Measurements from ENCODE around the gene KLHL40.

The KLHL40 gene

DNA sequence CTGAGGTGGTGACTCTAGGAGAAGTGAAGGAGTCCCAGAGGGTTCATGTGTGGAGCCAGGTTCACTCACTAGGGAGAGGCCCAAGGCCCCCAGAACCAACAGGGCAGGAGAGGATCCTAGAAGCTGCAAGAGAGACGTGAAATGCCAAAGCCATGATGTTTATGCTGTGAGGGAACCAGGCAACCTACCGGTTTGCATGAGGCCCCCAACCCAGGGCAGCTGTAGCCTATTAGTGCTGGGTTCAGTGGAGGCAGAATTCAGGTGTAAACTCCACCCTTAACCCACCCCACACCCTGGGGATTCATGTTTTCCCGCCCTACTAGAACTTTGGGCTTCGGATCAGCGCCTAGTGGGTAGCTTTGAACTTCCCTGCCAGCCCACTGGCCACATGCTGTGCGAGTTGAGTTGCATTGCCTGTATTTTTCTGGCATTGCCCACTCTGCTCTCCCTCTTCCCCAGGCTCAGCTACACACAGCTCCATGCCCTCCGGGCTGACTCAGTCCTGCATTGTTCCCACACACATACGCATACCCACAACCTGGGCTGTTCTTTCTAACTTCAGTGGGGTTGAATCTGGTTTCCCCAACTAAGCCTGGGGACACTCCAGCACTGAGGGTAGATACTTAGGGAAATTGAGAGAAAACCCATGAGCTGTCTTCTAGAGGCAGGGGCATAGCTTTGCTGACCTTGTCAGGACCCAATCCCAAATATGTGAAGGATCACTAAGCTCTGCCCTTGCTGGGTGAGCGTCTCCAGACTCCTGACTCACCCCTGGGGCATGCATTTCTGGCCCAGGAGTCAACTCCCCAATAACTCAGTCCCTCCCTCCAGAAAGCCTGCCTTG lies 33.9 kb upstream of the KLHL40 start:
- H3K9me2 ChIP-seq (replicated peaks; ENCODE audit: insufficient read depth, low read length), result no peaks in the 10 kb centered on the region
- no peak overlapping the region for H3K4me2 ChIP-seq (ENCODE audit: low read depth, low read length)
- H4K20me1 ChIP-seq (ENCODE audit: insufficient read depth, low read length), result no peaks in the 10 kb centered on the region
- H3K9me3 ChIP-seq (replicated peaks; ENCODE audit: insufficient read depth, low read length), result no peaks in the 10 kb centered on the region
- no peak overlapping the region for H3K9ac ChIP-seq (ENCODE audit: low read length)
- no peaks in the 10 kb centered on the region for H3K27me3 ChIP-seq (replicated peaks; ENCODE audit: insufficient read depth, low read length)
- DNase-seq, result no peak
- TF ChIP-seq CTCF (IDR thresholded peaks at IDR 0.05; ENCODE audit: low read length) (no peak), EZH2 (optimal IDR thresholded peaks at IDR 0.05; ENCODE audit: low read depth, low read length) (no peak), EZH2phosphoT487 (IDR thresholded peaks at IDR 0.05; ENCODE audit: low read length) (no peak)
- H3K36me3 ChIP-seq (replicated peaks; ENCODE audit: insufficient read depth, low read length), result no peaks in the 10 kb centered on the region
- H3K27ac ChIP-seq (ENCODE audit: low read length), result no peak overlapping the region
- no peaks in the 10 kb centered on the region for H3K79me2 ChIP-seq (ENCODE audit: low read length)
- H3K4me3 ChIP-seq (ENCODE audit: low read length), result no peak overlapping the region
- H2AFZ ChIP-seq (ENCODE audit: low read length), result no peak overlapping the region
- H3F3A ChIP-seq (ENCODE audit: insufficient read depth, low read length), result no peaks in the 10 kb centered on the region
- H3K4me1 ChIP-seq (ENCODE audit: low read length), result no peaks in the 10 kb centered on the region

- Histone ChIP-seq H3K4me3 (ENCODE audit: low read length) (no peak overlapping the region), H2AFZ (ENCODE audit: low read length) (no peak overlapping the region)
- TF ChIP-seq CTCF (IDR thresholded peaks at IDR 0.05; ENCODE audit: low read length) (no peak), EZH2 (optimal IDR thresholded peaks at IDR 0.05; ENCODE audit: low read depth, low read length) (no peak), EZH2phosphoT487 (IDR thresholded peaks at IDR 0.05; ENCODE audit: low read length) (no peak)
Observed at GRCh38 chr3:42652251-42652610, 33.1 kb upstream of the KLHL40 start.

DNA sequence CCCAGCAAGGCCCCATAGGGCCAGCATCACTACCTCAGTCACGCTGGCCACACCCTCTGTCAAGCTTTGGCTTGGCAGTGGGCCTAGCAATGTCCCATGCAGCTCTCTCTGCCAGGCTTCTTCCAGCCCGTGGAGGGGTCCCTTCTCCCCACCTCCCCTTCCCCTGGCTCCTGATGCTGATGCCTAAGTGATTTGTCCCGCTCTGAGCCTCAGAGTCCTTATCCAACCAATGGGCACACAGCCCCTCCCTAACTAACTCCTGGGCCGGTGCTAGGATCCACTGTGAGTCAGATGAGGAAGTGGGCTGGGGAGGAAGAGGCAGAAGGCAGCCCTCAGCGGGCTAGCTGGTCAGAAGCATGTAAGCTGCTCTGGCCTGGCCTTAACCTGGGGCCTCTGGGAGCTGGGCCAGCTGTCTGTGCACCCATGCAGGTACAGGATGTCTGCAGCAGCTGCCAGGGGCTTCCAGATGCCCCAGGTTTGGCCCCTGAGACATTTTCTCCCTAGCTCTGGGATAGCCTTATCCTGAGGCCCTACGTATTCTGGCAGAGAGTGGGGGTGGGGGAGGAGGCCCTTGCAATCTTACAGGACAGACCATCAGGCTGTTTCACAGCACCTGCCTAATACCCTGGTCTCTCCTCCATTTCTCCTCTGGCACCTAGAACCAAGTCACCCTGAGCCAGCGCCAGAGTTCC lies 32.6 kb upstream of the KLHL40 start:
- TF ChIP-seq EZH2 (optimal IDR thresholded peaks at IDR 0.05; ENCODE audit: low read depth, low read length) (no peak), CTCF (IDR thresholded peaks at IDR 0.05; ENCODE audit: low read length) (no peak), EZH2phosphoT487 (IDR thresholded peaks at IDR 0.05; ENCODE audit: low read length) (no peak)
- Histone ChIP-seq H3K79me2 (ENCODE audit: low read length) (no peaks in the 10 kb centered on the region), H3K4me1 (ENCODE audit: low read length) (no peaks in the 10 kb centered on the region), H2AFZ (ENCODE audit: low read length) (no peak overlapping the region), H3K9ac (ENCODE audit: low read length) (no peak overlapping the region), H3K4me3 (ENCODE audit: low read length) (no peak overlapping the region), H3F3A (ENCODE audit: insufficient read depth, low read length) (no peaks in the 10 kb centered on the region), H3K4me2 (ENCODE audit: low read depth, low read length) (no peak overlapping the region), H3K27me3 (replicated peaks; ENCODE audit: insufficient read depth, low read length) (no peaks in the 10 kb centered on the region), H3K9me2 (replicated peaks; ENCODE audit: insufficient read depth, low read length) (no peaks in the 10 kb centered on the region), H4K20me1 (ENCODE audit: insufficient read depth, low read length) (no peaks in the 10 kb centered on the region), H3K36me3 (replicated peaks; ENCODE audit: insufficient read depth, low read length) (no peaks in the 10 kb centered on the region), H3K27ac (ENCODE audit: low read length) (no peak overlapping the region), H3K9me3 (replicated peaks; ENCODE audit: insufficient read depth, low read length) (no peaks in the 10 kb centered on the region)
- no peak for DNase-seq

More at GRCh38 chr3:42652251-42652610, 33.1 kb upstream of the KLHL40 start:
- DNase-seq, result no peak
- Histone ChIP-seq H3F3A (ENCODE audit: insufficient read depth, low read length) (no peaks in the 10 kb centered on the region), H3K9ac (ENCODE audit: low read length) (no peak overlapping the region), H3K36me3 (replicated peaks; ENCODE audit: insufficient read depth, low read length) (no peaks in the 10 kb centered on the region), H4K20me1 (ENCODE audit: insufficient read depth, low read length) (no peaks in the 10 kb centered on the region), H3K27ac (ENCODE audit: low read length) (no peak overlapping the region), H3K79me2 (ENCODE audit: low read length) (no peaks in the 10 kb centered on the region), H3K9me2 (replicated peaks; ENCODE audit: insufficient read depth, low read length) (no peaks in the 10 kb centered on the region), H3K4me1 (ENCODE audit: low read length) (no peaks in the 10 kb centered on the region), H3K27me3 (replicated peaks; ENCODE audit: insufficient read depth, low read length) (no peaks in the 10 kb centered on the region), H3K9me3 (replicated peaks; ENCODE audit: insufficient read depth, low read length) (no peaks in the 10 kb centered on the region), H3K4me2 (ENCODE audit: low read depth, low read length) (no peak overlapping the region)
